Right lobe of liver (tissue), 6 donors: ENCODE measurements around the gene UBA3. TPM values are rescaled to one million over a fixed set of nuclear protein-coding genes. Genes with fewer than 3 reads are reported as not detected.

Source experiments
- ATAC-seq, 4 donors: fragments of 200-7000 bp; cut with Tn5 transposase; one replicate each; pipeline ENCODE4 v1.9.1; 2020; ENCODE audit warnings: mild to moderate bottlenecking in 4 of 4, moderate library complexity in 4 of 4
- DNase-seq, 3 donors: peaks; one replicate each; pipeline ENCODE4 v3.0.0-alpha.2; 2020
- H3K27ac ChIP-seq, 3 donors: fragments of 200-600 bp; one replicate each; pipeline ENCODE4 v1.8.0; 2022
- H3K27me3 ChIP-seq, 2 donors: fragments of 200-600 bp; one replicate each; pipeline ENCODE4 v1.8.0; 2022
- H3K36me3 ChIP-seq, 4 donors: fragments of 200-600 bp; sonication (generic) in 1 of 4; one replicate each; pipeline versions ENCODE4 v1.5.1 to v1.8.0; 2017 to 2022; ENCODE audit warnings: control low read depth in 1 of 4
- H3K4me1 ChIP-seq, 4 donors: fragments of 200-600 bp; sonication (generic) in 1 of 4; one replicate each; pipeline versions ENCODE4 v1.5.1 to v1.8.0; 2017 to 2022; ENCODE audit warnings: control low read depth in 1 of 4
- H3K4me3 ChIP-seq, 3 donors: fragments of 200-600 bp; one replicate each; pipeline ENCODE4 v1.8.0; 2022
- H3K9me3 ChIP-seq, 4 donors: fragments of 200-600 bp; sonication (generic) in 1 of 4; one replicate each; pipeline versions ENCODE4 v1.5.1 to v1.8.0; 2017 to 2022; ENCODE audit warnings: control low read depth in 1 of 4
- POLR2A ChIP-seq: fragments of 450-650 bp; IDR thresholded peaks from one replicate; pipeline ENCODE4 v1.6.1; 2017; ENCODE audit warnings: antibody characterized with exemption, mild to moderate bottlenecking
- WGBS: methylation state at CpG from one replicate; pipeline ENCODE4 v1.1.6; 2018; ENCODE audit warnings: low coverage, low lambda C conversion rate; ENCODE audit not compliant: insufficient coverage; ENCODE audit errors: missing lambda C conversion rate; 5-methylcytosine and 5-hydroxymethylcytosine counted together
- intact Hi-C, 2 donors: fragments of 100-400 bp; cut with DNase I; formaldehyde crosslinking; loops; one replicate each; pipeline versions ENCODE4 v1.11.2 to v1.14.1; 2022
- total RNA-seq, 6 experiments: library from RNA; depleted of rRNA in 2 of 6; stranded (reverse); fragments of >200 nt in 2 of 6; fragmentation: NEBNext Ultra II Directional in 3 of 6; extraction: Animal tissue kit (Norgen Biotek cat#: 25700) in 3 of 6; gene quantifications; one replicate each; pipeline versions ENCODE4 v1.1.0 to v1.2.4, GENCODE V29; 2016 to 2023
- TF ChIP-seq, protein P1 (sequence below), 4 donors: fragments of 200-600 bp in 3 of 4; fragments of 450-650 bp in 1 of 4; IDR thresholded peaks; one replicate each; pipeline versions ENCODE4 v1.5.1 to v1.8.0; 2016 to 2022; ENCODE audit warnings: antibody characterized with exemption in 4 of 4, mild to moderate bottlenecking in 2 of 4
- donor health status: DM: no; HTN: yes; CAD: no.
- donor health status: DM: no; HTN: no; CAD: no.
- donor health status: DM: no; HTN: no; CAD: no.
- donor health status: DM: no; HTN: yes; CAD: no.
- donor health status: DM: no; HTN: yes; CAD: no.

UBA3 gene
- total RNA-seq, 6 experiments from 2014 or later, result 17.2 to 27.3 (median 20.3) TPM

DNA sequence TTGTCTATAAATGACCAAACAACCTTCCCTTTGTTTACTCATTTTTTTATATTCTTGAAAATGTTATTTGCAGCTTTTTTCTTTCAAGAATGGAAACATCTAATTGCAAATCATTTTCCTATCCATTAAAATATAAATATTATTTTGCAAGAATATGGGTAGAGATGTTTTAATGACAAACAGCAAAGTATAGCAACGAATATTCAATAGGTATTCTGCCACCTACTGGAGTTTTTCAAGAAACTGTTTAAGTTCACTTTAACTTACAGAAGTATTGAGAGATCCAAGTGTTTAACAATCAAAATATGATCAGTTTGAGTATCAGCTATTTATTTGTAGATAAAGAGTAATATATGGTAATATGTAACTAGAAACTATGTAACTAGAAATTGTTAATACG, 59.7 kb downstream of the UBA3 start:
- 27% methylated on average over 2 of the region's 2 CpGs for WGBS
- peaks cover 0 to 30% (median 5%) of the 10 kb centered on the region in 4 donors for H3K36me3 ChIP-seq

DNA sequence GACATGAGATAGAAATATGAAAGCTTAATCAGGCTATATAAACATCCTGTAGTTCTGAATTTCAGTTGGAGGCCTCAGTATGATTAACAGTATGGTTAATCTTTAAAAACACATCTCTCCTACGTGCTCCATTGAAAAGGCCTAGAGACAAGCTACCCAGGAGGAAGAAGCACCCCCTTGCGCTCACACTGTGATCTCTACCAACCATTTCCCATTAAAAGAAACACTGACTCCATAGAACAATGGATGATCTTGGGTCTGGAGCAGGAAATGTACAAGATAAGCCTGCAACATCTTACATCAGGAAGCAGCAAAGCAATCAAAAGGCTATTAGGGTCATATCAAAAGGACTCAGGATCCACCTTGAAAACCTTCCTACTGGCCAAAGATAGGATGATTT, 63.3 kb downstream of the UBA3 start:
- DNase-seq, result no peak
- H3K4me3 ChIP-seq, result no peak overlapping the region
- H3K9me3 ChIP-seq, result no peaks in the 10 kb centered on the region
- H3K36me3 ChIP-seq, result peaks cover 0 to 4% (median 0%) of the 10 kb centered on the region in 4 donors
- no peaks in the 10 kb centered on the region for H3K27me3 ChIP-seq
- WGBS, result 74% methylated on average over 2 of the region's 2 CpGs
- no peak overlapping the region for H3K27ac ChIP-seq
- TF ChIP-seq, protein P1, sequence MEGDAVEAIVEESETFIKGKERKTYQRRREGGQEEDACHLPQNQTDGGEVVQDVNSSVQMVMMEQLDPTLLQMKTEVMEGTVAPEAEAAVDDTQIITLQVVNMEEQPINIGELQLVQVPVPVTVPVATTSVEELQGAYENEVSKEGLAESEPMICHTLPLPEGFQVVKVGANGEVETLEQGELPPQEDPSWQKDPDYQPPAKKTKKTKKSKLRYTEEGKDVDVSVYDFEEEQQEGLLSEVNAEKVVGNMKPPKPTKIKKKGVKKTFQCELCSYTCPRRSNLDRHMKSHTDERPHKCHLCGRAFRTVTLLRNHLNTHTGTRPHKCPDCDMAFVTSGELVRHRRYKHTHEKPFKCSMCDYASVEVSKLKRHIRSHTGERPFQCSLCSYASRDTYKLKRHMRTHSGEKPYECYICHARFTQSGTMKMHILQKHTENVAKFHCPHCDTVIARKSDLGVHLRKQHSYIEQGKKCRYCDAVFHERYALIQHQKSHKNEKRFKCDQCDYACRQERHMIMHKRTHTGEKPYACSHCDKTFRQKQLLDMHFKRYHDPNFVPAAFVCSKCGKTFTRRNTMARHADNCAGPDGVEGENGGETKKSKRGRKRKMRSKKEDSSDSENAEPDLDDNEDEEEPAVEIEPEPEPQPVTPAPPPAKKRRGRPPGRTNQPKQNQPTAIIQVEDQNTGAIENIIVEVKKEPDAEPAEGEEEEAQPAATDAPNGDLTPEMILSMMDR (IDR thresholded peaks at IDR 0.05), result no peak
- intact Hi-C loops, result no loop called here
- H3K4me1 ChIP-seq, result no peaks in the 10 kb centered on the region
- no peak for ATAC-seq

More for the DNA sequence above, 59.7 kb downstream of the UBA3 start:
- ATAC-seq, result no peak
- intact Hi-C loops, result no loop called here
- no peak overlapping the region for H3K4me3 ChIP-seq
- H3K27me3 ChIP-seq, result no peaks in the 10 kb centered on the region
- TF ChIP-seq POLR2A, result no peak
- TF ChIP-seq, protein P1 (IDR thresholded peaks at IDR 0.05), result peak in 3 of 4 donors; percentile 40 to 42 (median 42)
- H3K27ac ChIP-seq, result no peak overlapping the region
- no peaks in the 10 kb centered on the region for H3K4me1 ChIP-seq
- DNase-seq, result no peak
- H3K9me3 ChIP-seq, result no peaks in the 10 kb centered on the region

DNA sequence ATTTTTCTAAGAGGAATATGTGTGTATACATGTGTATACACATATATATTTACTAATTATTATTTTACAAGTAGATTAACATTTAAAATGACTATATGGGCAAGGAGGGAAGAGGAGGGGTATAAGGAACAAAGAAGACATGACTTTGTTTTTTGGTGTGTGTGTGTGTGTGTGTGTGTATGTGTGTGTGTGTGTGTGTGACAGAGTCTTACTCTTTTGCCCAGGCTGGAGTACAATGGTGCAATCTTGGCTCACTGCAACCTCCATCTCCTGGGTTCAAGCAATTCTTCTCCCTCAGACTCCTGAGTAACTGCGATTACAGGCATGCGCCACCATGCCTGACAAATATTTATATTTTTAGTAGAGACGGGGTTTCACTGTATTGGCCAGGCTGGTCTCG, 64.1 kb downstream of the UBA3 start:
- H3K4me3 ChIP-seq, result no peak overlapping the region
- WGBS, result no CpG with 5 or more reads among the region's 4 CpGs
- no peaks in the 10 kb centered on the region for H3K27me3 ChIP-seq
- H3K4me1 ChIP-seq, result no peaks in the 10 kb centered on the region
- intact Hi-C loops, result no loop called here
- ATAC-seq (no peak), DNase-seq (no peak)
- H3K27ac ChIP-seq, result no peak overlapping the region
- H3K36me3 ChIP-seq, result no peaks in the 10 kb centered on the region
- H3K9me3 ChIP-seq, result no peaks in the 10 kb centered on the region
- TF ChIP-seq, protein P1 (IDR thresholded peaks at IDR 0.05), result no peak
- TF ChIP-seq POLR2A, result no peak

DNA sequence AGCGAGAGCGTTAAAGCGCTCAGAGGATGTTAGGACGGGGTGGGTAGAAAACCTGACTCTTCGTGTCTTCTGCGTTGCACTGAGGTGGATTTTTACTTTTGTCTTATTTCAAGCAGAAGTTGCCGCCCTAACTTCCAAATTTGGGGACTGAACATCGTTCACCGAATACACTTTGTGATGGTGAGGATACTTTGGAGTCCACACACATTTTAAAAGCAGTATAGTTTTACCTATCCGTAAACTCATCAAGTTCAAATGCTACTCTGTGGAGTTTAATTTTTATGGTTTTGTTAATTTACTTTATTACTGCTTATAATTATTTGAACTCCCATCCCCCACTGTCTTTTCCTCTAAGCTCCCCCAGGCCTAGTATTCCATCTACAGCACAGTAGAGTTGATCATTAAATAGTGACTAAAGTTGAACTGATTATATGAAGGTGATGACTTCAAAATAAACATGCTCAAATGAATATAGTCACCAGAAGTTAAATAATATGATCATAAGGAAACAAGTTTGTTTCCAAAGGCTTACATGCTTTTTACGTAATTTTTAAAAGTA, 66.1 kb downstream of the UBA3 start:
- Histone ChIP-seq H3K27me3 (no peaks in the 10 kb centered on the region), H3K36me3 (peaks cover 0 to 5% (median 0%) of the 10 kb centered on the region in 4 donors), H3K4me1 (no peaks in the 10 kb centered on the region), H3K4me3 (peak overlapping the region; percentile 65 to 84 (median 82)), H3K27ac (peak overlapping the region; percentile 84 to 98 (median 89)), H3K9me3 (no peaks in the 10 kb centered on the region)
- intact Hi-C loops, result no loop called here
- TF ChIP-seq, protein P1 (IDR thresholded peaks at IDR 0.05), result no peak
- no peak for TF ChIP-seq POLR2A
- DNase-seq (no peak), ATAC-seq (peak in 1 of 4 donors; percentile 8)
- WGBS, result 57% methylated on average over 4 of the region's 11 CpGs
